HG02678 (cell line): ENCODE results near the gene SMC2.
A peak's percentile ranks its signal among the peaks of the same experiment; 100 is the strongest.

Source experiments
- ATAC-seq: cut with Tn5 transposase; IDR thresholded peaks from one replicate; pipeline ENCODE4 v1.9.1; 2021; ENCODE audit warnings: mild to moderate bottlenecking, moderate library complexity; ENCODE audit not compliant: unreplicated experiment

The SMC2 gene

DNA sequence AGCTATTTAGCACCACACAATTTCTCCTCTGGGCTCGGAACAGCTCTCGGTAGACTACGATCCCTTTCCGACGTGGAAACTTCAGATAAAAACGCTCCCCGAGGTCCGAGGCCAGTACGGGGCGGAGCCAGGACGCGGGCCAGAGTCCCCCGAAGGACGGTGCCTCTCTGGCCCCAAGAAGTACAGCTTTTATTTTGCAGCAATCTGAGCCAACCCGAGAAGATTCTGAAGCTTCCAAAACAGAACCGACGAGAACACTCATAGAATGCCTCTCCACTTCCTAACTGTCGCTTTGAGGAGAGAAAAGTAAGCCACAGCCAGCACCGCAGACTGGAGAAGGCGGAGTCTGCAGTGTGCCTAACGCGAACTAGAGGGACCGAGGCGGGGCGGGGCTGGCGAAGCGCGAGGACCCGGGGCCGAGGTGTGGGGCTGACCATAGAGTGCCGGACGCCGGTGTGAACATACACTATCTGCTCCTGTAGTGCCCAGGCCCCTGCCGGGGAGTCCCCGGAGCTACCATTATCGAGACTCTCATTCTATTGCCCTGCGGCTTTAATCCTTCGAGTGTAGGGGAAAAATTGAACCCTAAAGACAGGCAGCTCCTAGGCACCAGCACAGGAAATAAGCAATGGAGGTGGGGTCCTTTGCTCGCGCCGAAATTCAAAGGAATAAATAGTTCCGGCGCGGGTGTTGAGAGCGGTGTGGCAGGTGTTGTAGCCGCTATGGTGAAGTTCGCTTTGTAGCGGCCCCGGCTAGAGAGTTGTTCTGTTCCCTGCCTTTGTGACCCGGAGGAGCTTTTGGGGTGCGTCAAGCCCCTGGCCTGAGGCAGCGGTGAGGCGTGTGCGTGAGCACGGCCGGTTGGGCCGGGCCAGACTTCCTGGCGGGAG lies at the start of gene SMC2:
Gene SMC2 (plus strand): TSS at position 663 of the 887 bp plus-strand sequence. CDS start 1,076 bp downstream, outside the sequence.
- ATAC-seq, result peak; percentile 88

DNA sequence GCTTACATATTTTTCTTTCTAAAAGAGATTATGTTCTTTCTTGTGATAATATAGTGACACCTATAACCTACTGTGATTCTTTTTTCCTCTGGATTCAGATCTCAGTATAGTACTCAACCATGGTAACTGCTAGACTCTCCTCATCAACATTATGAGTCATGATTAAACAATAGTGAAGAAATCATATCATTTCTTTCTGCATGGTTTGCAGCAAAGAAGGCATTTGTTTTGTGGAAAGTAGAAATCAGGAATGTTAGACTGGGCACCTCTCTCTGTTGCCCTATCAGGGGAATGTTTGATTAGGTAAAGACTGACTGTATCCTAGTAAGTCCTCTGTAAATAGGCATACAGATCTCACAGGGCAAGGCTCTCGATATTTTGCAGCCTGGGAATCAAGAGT lies 25.6 kb upstream of the SMC2 start:
- ATAC-seq, result no peak

DNA sequence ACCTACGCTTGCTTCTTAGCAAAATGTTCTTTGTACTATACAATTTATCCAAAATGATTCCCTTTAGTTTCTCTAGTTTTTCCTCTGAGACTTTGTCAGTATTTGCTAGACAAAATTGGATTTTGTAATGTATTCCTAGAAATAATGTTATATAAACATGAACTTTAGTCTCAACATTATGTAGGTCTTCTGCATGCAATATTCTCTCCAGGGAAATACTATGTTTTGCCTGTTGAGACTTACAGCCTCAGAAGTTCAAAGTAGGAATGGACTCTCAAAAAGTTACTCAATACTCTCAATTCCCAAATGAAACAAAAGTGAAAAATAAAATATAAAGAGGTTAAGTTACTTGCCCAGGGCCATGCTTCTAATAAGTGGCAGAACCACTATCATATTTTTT lies 24.8 kb upstream of the SMC2 start:
- no peak for ATAC-seq

DNA sequence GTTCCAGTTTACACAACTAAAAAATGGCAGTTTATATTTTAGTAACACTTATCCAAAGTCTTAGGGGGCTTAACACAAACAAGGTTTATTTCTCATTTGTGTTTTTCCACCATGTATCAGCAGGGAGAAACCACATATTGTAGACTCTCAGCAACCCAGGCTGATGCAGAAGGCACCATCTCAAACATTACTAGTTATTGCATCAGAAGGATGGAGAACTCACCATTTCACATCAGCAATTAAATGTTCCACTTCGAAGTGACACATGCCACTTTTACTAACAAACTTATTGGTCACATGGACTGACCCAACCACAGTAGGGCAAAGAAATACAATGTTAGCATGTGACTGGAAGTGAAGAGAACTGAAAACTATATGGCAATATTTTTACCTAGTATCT lies 22.5 kb upstream of the SMC2 start:
- ATAC-seq, result no peak

DNA sequence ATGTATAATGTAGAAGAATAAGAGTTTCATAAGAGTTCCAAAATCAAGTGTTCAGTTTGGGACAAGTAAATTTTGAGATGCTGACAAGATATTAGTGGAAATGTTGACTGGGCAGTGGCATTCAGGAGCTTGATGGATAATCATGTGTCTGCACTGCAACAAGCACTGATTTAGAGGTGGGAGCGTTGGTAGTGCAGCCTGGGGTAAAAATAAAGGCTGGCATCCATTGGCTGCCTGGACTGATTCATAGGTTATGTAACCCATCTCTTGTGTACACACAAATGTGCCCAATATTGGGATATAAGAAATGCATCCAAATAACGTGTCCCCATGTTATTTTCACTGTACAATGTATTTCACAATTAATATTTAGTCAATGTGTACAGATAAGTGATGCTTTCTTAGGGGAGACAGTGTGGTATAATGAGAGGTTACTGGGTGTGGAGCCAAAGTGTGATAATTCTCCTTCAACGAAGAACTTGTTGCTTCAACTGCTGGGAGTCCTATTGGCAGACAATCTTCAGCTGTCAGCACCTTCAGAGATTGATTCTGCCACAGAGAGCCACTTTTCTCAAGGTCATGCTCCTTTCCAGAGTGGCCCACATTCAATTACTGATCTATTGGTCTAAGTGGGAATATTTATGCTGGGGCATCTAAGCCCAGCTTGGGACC lies 20.9 kb upstream of the SMC2 start:
- ATAC-seq, result no peak

DNA sequence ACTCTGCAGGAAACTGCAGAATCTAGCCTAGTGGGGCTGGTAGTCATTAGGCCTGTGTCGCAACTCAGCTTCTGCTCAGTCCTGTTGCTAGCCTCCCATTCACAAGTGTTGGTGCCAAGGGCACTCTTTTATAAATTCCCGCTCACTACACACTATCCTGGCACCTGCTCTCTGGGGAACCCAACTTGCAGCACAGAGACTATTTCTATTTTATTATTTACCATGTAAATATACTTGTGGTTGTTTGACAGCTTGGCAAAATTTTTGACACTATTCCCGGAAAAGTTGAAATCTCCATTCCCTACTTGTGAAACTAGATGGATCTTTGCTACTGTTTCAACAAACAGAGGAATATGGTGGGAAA lies 20.4 kb upstream of the SMC2 start:
- ATAC-seq, result no peak

DNA sequence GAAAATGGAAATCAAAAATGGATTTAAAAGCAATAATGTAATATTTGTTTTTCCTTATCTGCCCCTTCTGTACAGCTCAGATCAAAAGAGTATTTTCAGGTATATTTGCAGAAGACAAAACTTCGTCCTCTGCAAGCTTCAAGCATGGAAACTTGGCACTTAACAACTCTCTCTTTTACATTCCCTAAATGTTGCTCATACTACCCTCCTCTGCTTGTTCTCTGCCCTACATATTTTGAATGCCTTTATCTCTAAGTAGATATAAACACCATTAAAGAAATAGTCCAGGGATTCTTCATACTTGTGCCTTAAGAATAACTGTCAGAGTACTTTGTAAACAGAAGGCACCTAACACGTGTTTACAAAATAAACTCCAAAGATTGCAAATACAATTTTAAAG lies 19.2 kb upstream of the SMC2 start:
- no peak for ATAC-seq

DNA sequence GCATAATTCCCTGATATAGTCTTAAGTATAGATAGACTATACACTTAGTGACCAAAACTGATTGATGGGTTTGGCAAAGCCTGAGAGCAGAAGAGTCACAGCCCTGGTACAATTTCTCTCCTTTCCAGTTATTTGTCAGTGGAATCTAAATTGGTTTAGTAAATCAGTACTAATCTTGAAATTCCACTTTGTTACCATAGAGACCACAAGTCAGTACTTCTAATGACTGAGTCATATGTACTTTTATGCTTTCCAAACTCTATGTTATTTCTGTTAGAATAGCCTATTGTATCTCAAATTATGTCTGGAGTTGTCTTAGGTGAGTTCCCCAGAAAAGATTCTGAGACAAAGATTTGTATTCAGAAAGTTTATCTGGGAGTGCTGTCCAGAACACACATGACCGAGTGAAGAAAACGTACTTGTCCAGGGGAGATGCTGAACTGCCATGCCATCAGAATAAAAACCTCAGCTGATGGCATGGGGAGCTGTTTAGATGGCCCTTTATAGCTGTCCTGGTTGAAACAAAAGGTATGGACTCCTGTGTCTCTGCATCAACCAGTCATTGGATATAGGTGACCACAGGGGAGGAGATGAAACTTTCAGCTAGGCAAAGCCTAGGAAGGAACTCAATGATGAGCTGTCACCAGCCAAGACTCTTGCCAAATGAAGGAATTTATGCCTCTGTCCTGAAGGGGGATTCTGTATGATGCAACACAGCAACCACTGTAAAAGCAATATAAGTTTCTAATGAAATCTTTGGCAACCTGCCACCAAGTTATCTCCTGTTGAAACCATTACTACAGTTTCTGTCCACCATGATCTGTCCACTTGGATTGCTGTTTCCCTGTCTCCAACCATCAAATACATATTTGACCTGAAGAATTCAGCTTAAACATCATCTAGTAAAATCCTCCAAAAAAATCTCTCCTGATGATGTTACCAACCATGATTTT lies 18.0 kb upstream of the SMC2 start:
- no peak for ATAC-seq

DNA sequence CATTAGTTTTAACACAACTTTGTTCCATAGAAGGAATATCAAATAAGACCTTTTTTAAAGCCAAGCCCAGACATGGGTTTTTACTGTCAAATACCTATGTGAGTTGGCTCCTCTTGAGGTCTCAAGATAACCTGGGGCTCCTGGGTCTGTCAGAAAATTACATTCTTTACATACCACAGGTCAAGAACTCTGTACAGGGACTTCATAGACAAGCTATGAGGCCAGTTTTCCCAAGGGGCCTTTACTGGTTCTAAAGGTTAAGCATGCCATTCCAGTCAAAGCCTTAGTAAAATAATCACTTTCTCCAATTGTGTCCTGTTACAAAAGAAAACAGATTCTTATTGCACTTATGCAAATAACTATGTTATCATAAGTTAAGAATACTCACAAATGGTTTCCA lies 15.5 kb upstream of the SMC2 start:
- no peak for ATAC-seq

DNA sequence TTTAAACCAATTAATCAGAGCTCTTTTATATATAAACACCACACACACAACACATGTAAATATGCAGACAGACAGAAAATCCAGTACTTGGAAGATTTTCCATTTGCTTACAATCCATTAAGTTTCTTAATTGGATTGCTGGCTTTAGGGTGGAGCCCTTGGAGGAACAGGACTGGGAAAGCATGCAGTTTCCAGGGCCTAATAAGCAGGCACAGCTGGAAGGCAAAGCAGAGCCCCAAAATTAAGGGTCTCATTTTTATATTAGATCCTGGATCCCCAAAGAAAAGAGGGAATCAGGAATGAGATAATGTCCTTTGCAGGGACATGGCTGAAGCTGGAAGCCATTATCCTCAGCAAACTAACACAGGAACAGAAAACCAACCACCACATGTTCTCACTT lies 13.1 kb upstream of the SMC2 start:
- no peak for ATAC-seq

DNA sequence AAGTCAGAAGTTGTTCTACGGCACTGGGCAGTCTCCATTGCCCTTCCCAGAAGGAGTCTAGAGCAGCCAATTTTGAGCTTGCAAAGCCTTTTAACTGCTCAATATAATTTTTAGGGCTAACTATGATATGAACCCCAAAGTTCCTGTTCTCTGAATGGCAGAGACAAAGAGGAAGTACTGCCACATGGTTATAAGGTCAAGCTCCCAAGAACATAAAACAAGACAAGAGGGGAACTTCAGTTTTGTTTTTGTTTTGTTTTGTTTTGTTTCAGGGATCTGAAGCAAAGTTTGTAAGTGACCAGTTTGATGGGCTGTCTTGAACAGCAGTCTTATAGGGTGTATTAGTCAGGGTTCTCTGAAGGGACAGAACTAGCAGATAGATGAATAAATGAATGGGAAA lies 11.9 kb upstream of the SMC2 start:
- ATAC-seq, result no peak

DNA sequence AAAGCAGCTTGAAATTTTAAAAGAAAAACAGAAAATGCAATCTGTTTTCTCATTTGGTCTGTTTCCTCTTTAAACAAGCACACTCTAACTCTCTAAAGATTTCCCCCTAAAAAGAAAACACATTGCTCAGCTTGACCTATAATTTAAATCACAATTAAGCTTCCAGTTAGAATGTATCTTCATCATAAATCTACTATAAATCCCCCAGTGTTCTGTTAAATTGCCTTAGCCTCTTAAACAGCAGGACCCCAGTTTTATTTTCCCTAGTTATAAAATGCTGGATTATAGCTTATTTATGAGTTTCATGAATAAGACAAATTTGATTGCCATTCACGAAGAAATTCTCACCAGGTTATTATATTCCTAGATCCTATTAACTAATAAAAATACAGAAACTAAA lies 8.6 kb upstream of the SMC2 start:
- ATAC-seq, result no peak

DNA sequence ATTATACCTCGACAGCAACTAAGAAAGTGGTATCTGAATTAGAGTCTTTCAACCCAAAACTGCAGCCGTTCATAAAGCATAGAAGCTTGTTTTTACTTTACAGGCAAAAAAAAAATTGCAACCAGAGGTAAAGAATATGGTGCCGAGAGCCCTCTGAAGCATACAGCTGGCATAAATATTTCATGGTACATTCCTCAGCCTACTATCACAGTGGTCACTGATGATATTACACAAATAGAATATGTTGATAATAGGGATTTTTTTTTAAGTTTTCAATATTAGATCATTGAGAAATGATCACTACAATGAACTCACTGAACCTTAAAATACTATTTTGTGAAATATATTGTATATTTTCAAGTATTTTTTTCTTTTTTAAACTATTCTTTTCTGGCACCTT lies 6.2 kb upstream of the SMC2 start:
- no peak for ATAC-seq

DNA sequence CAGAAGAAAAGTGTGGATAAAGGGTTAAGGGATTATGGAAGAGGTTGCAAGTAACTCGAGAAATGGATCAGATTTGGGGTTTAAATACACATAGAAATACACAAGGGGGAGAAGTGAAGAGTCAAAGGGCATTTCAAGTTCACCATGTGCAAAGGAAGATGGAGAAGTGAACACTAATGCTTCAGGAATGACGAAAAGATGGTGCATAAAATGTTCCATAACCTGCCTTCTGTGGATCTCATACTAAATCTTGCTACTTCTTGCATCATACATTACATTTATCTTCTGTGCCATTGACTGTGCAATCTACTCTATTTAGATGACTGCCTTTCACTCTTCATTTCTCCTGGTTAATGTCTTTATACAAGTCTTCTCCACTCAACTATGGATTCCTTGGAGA lies 5.7 kb upstream of the SMC2 start:
- no peak for ATAC-seq

DNA sequence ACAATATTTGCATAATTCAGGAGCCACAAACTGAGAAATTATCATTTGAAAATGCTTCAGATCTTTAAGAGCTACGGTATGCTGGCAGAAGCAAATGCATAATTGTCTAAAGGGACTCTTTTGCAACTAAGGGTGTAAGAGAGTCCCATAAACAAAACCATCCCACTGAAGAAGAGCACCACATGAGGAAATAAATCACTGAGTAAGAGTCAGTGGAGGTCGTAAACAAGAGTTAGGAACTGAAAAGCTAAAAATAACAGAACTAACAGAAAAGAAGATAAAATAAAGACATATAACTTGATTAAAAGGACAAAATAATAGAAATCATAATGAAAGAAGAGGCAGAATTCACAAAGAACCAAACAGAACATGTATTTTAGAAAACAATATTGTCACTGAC lies 3.5 kb upstream of the SMC2 start:
- no peak for ATAC-seq

DNA sequence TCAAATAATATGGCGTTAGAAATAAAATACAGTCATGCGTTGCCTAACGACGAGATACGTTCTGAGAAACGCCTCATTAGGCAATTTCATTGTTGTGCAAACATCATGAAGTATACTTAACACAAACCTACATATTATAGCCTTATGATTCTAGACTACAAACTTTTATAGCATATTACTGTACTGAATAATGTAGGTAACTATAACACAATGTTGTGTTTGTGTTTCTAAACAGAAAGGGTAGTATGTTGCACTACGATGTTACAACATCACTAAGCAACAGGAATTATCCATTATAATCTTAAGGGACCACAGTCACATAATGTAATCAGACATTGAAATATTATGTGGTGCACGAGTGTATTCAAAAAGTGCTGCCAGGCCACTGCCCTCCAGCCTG lies 3.0 kb upstream of the SMC2 start:
- ATAC-seq, result no peak

DNA sequence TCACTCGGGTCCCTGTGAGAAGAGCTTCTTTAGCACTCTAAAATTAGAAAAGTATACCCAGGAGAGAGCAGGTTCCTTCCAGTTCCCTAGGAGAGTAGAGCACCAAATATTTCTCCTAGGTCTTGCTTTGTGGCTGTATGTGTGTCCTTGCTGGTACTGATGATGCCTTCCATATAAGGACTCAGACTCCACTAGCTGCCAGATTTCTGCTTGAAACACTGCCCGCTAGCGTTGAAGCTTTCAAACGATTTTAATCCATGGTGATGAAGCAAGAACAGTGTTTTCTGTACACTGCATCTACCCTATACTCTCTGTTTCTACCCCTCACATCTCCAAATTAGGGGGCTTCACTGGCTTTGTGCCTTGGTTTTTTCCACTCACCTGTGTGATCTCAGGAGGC lies 2.4 kb upstream of the SMC2 start:
- ATAC-seq, result peak; percentile 35

DNA sequence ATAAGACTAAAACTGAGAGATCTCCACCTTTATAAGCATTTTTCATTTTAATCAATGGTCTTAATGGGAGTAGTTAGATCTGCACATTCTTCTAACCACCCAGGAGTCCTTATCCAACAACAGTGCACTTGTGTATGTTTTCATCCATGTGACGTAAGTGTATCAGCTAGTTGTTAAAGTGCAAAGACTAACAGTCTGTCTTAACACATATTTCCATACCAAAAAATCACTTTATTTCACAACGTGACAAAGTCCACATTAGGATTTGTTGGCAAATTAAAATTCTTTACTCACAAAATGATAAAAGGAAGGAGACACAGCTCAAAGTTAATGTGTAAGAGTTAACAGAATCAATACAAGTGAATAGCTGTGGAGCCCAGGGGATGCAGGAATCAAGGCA lies 1.9 kb upstream of the SMC2 start:
- no peak for ATAC-seq

DNA sequence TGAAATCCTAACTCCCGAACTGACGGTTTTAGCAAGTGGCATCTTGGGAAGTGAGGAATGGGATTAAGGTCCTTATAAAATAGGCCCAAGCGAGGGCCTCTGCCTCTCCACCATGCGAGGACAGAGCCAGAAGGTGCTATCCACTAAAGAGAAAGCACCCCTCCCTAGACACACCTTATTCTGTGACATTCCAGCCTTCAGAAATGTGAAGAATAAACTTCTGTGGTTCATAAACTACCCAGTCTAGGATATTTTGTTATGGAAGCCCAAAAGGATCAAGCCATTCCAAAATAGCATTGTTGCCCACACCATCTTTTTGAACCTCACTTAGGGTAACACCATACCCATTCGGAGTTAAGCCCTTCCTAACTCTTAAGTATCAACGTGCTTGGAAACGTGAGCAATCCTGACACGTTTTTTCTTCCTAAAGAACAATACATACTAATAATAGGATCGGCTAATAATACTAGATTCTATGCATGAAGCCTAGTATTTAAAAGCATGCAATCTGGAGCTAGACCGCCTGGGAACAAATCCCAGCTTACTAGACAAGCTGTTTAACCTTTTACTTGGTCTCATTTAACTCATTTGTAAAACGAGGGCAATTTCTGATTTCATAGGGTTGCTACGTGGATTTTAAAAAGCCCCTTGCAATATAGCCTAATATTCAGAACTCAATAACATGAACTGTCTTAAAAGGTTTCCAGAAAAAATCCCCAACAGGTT lies 1.1 kb upstream of the SMC2 start:
- no peak for ATAC-seq

DNA sequence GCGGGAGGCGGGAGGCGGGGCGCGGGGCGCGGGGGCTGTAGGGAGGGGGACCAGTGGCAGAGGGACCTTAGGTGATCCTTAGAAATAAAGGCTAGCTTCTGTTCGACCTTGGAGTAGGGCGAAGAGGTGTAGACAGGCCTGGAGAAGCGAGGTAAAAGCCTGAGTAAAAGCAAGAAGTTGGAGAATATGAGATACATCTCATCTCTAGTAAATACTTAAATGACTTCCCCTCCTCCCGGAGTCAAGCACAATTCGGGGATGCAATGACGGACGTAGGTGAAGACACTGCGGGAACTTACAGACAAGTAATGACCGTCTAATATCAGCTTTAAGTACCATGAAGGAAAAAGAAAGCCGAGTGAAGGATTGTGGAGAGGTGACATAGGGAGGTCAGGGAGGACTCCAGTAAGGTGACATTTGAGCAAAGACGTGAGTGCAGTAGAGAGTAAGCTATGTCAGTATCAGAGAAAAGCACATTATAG lies 466 bp downstream of the SMC2 start:
- ATAC-seq, result peak; percentile 2

DNA sequence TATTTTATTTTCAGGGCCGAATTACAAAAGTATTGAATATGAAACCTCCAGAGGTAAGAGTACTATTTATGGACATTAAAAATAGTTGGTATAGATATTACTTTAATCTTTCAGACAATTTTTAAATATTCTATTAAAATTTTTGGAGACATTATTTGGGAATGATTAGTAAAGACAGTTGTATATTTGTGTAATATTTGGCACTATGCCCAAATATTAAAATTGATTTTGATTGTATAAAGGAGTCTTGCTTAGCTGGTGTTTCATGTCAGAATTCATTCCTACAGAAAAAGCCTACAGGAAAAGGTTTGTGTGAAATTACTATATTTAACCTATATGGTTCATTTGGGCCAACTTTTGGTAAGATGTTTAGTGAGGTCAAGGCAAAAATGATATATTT lies 5.5 kb downstream of the SMC2 start:
- no peak for ATAC-seq
